ENCODE measurements around the gene PROSER2.

GRCh38 chr10:11909618-11910017, 86.5 kb downstream of the PROSER2 start:
- TF ChIP-seq, protein P1, sequence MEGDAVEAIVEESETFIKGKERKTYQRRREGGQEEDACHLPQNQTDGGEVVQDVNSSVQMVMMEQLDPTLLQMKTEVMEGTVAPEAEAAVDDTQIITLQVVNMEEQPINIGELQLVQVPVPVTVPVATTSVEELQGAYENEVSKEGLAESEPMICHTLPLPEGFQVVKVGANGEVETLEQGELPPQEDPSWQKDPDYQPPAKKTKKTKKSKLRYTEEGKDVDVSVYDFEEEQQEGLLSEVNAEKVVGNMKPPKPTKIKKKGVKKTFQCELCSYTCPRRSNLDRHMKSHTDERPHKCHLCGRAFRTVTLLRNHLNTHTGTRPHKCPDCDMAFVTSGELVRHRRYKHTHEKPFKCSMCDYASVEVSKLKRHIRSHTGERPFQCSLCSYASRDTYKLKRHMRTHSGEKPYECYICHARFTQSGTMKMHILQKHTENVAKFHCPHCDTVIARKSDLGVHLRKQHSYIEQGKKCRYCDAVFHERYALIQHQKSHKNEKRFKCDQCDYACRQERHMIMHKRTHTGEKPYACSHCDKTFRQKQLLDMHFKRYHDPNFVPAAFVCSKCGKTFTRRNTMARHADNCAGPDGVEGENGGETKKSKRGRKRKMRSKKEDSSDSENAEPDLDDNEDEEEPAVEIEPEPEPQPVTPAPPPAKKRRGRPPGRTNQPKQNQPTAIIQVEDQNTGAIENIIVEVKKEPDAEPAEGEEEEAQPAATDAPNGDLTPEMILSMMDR (IDR thresholded peaks at IDR 0.05; ENCODE audit: extremely low read depth in 1 of 2, insufficient read depth in 1 of 2, low read depth in 1 of 2, low read length in 2 of 2): no peak
- TF ChIP-seq POLR2A (IDR thresholded peaks at IDR 0.05; ENCODE audit: low read depth, low read length) (no peak), EZH2 (IDR thresholded peaks at IDR 0.05; ENCODE audit: borderline replicate concordance, low read depth, low read length, severe bottlenecking) (no peak), GATA2 (IDR thresholded peaks at IDR 0.05; ENCODE audit: insufficient read depth, insufficient read length, low read depth, low read length) (no peak), POLR2AphosphoS5 (IDR thresholded peaks at IDR 0.05; ENCODE audit: insufficient read depth, low read depth, low read length) (no peak), FOS (IDR thresholded peaks at IDR 0.05; ENCODE audit: borderline replicate concordance, insufficient read depth, low read length) (no peak), MYC (IDR thresholded peaks at IDR 0.05; ENCODE audit: low read depth, low read length) (no peak), JUN (IDR thresholded peaks at IDR 0.05; ENCODE audit: borderline replicate concordance, insufficient read depth, insufficient read length, low read depth) (no peak)
- TF ChIP-seq, protein P2, sequence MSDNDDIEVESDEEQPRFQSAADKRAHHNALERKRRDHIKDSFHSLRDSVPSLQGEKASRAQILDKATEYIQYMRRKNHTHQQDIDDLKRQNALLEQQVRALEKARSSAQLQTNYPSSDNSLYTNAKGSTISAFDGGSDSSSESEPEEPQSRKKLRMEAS (IDR thresholded peaks at IDR 0.05; ENCODE audit: insufficient read depth, insufficient read length): no peak
